Gastrocnemius medialis (tissue), 4 donors: ENCODE measurements around the gene NEDD4.

Experiments used
- POLR2A ChIP-seq, 2 donors: fragments of 450-650 bp; IDR thresholded peaks; one replicate each; pipeline ENCODE4 v1.6.1; 2017; ENCODE audit warnings: antibody characterized with exemption in 2 of 2, mild to moderate bottlenecking in 2 of 2, moderate library complexity in 2 of 2
- TF ChIP-seq, protein P1 (sequence below), 5 experiments: fragments of 450-650 bp in 3 of 5; fragments of 200-600 bp in 2 of 5; sonication (generic) in 2 of 5; IDR thresholded peaks in 4 of 5; conservative IDR thresholded peaks in 1 of 5; 1 replicate in 4 of 5; 2 replicates in 1 of 5; pipeline ENCODE4 v1.5.1; 2016 to 2019; ENCODE audit warnings: antibody characterized with exemption in 5 of 5, mild to moderate bottlenecking in 3 of 5, moderate library complexity in 3 of 5

GRCh38 chr15:55998478-55998877, 5.1 kb upstream of the NEDD4 start:
- TF ChIP-seq, protein P1, sequence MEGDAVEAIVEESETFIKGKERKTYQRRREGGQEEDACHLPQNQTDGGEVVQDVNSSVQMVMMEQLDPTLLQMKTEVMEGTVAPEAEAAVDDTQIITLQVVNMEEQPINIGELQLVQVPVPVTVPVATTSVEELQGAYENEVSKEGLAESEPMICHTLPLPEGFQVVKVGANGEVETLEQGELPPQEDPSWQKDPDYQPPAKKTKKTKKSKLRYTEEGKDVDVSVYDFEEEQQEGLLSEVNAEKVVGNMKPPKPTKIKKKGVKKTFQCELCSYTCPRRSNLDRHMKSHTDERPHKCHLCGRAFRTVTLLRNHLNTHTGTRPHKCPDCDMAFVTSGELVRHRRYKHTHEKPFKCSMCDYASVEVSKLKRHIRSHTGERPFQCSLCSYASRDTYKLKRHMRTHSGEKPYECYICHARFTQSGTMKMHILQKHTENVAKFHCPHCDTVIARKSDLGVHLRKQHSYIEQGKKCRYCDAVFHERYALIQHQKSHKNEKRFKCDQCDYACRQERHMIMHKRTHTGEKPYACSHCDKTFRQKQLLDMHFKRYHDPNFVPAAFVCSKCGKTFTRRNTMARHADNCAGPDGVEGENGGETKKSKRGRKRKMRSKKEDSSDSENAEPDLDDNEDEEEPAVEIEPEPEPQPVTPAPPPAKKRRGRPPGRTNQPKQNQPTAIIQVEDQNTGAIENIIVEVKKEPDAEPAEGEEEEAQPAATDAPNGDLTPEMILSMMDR (IDR thresholded peaks at IDR 0.05 in 4 of 5, conservative IDR thresholded peaks at IDR 0.05 in 1 of 5) = no peak
- no peak for TF ChIP-seq POLR2A (IDR thresholded peaks at IDR 0.05)
